H1 (cell line): ENCODE measurements around the gene LAIR2. TPM values are rescaled to one million over a fixed set of nuclear protein-coding genes. Genes with fewer than 3 reads are reported as not detected.

ENCODE experiments used
- CTCF ChIA-PET: fragments of 300-600 bp; sonication (Branson Sonifier 250); formaldehyde crosslinking; loops from one replicate; lab custom pipeline; 2021; ENCODE audit not compliant: partially characterized antibody; lab: Charles Lee
- POLR2A ChIA-PET: fragments of 300-600 bp; sonication (Branson Sonifier 250); formaldehyde crosslinking; loops from one replicate; lab custom pipeline; 2021; ENCODE audit warnings: inconsistent platforms; ENCODE audit not compliant: partially characterized antibody; lab: Charles Lee
- DNase-seq, 2 experiments: peaks; one replicate each; pipeline versions ENCODE4 v3.0.0 to v3.0.0-alpha.2; 2010 to 2022; ENCODE audit warnings: low spot score in 2 of 2, low read depth in 1 of 2, mixed read lengths in 1 of 2
- FAIRE-seq: peaks from 2 replicates; lab custom pipeline; 2011; peaks lifted over from hg19 to GRCh38; lab: Jason Lieb, UNC
- H2AFZ ChIP-seq: 2 replicates; pipeline ENCODE4 v1.8.1; 2012; ENCODE audit warnings: low read length, inconsistent platforms
- H2AK5ac ChIP-seq: 2 replicates; pipeline ENCODE4 v1.6.1; 2013; ENCODE audit warnings: low read depth, low read length
- H2BK120ac ChIP-seq: replicated peaks from 2 replicates; pipeline ENCODE3; 2013; ENCODE audit warnings: low read depth, low read length, inconsistent platforms
- H2BK12ac ChIP-seq: 2 replicates; pipeline ENCODE4 v1.6.1; 2013; ENCODE audit warnings: low read depth, low read length
- H2BK15ac ChIP-seq: 2 replicates; pipeline ENCODE4 v1.6.1; 2013; ENCODE audit warnings: low read length
- H2BK20ac ChIP-seq: 2 replicates; pipeline ENCODE4 v1.6.1; 2013; ENCODE audit warnings: low read length
- H2BK5ac ChIP-seq: 2 replicates; pipeline ENCODE4 v1.6.1; 2013; ENCODE audit warnings: low read depth, low read length
- H3K14ac ChIP-seq: 2 replicates; pipeline ENCODE4 v1.6.1; 2013; ENCODE audit warnings: inconsistent platforms; ENCODE audit not compliant: insufficient read length
- H3K18ac ChIP-seq: 2 replicates; pipeline ENCODE4 v1.6.1; 2013; ENCODE audit warnings: low read length; ENCODE audit errors: extremely low read depth
- H3K23ac ChIP-seq: 2 replicates; pipeline ENCODE4 v1.6.1; 2013; ENCODE audit warnings: inconsistent platforms; ENCODE audit not compliant: insufficient read length
- H3K23me2 ChIP-seq: 2 replicates; pipeline ENCODE4 v1.6.1; 2013; ENCODE audit warnings: low read depth, low read length
- H3K27ac ChIP-seq: 2 replicates; pipeline ENCODE4 v1.6.1; 2011; ENCODE audit warnings: low read depth, low read length, inconsistent platforms
- H3K27me3 ChIP-seq, 4 experiments: replicated peaks in 1 of 4; 1 replicate in 1 of 4; 2 replicates in 3 of 4; pipeline versions ENCODE4 v1.6.1 to v1.8.1; 2011 to 2013; ENCODE audit warnings: low read length in 3 of 4, mild to moderate bottlenecking in 3 of 4, inconsistent platforms in 2 of 4, mixed read lengths in 2 of 4, moderate library complexity in 1 of 4; ENCODE audit not compliant: control insufficient read depth in 3 of 4, insufficient read depth in 3 of 4; ENCODE audit errors: extremely low read depth in 1 of 4
- H3K36me3 ChIP-seq, 4 experiments: 2 replicates each; pipeline versions ENCODE4 v1.6.1 to v1.8.1; 2011 to 2013; ENCODE audit warnings: mild to moderate bottlenecking in 4 of 4, low read length in 3 of 4, moderate library complexity in 2 of 4, control low read depth in 1 of 4, inconsistent platforms in 1 of 4; ENCODE audit not compliant: insufficient read depth in 4 of 4, control insufficient read depth in 2 of 4
- H3K4ac ChIP-seq: replicated peaks from 2 replicates; pipeline ENCODE3; 2013; ENCODE audit warnings: low read length, low read depth, mixed read lengths, inconsistent platforms; ENCODE audit not compliant: insufficient read length
- H3K4me1 ChIP-seq, 4 experiments: replicated peaks in 1 of 4; 1 replicate in 1 of 4; 2 replicates in 3 of 4; pipeline versions ENCODE4 v1.6.1 to v1.8.1; 2011 to 2013; ENCODE audit warnings: low read length in 3 of 4, inconsistent platforms in 2 of 4, mixed read lengths in 1 of 4; ENCODE audit not compliant: insufficient read depth in 4 of 4, control insufficient read depth in 3 of 4
- H3K4me2 ChIP-seq, 2 experiments: 2 replicates each; pipeline versions ENCODE4 v1.6.1 to v1.8.1; 2011 to 2013; ENCODE audit warnings: low read depth in 2 of 2, low read length in 2 of 2, control low read depth in 1 of 2, inconsistent platforms in 1 of 2, mild to moderate bottlenecking in 1 of 2; ENCODE audit not compliant: insufficient read depth in 1 of 2
- H3K4me3 ChIP-seq, 4 experiments: fragments of 200-600, 300-600 bp in 1 of 4; sonication (generic), shearing (Covaris generic), sonication (Bioruptor Twin) in 1 of 4; 2 replicates each; pipeline versions ENCODE4 v1.5.1 to v1.8.1; 2011 to 2016; ENCODE audit warnings: low read length in 4 of 4, low read depth in 3 of 4, control low read depth in 2 of 4, inconsistent platforms in 2 of 4, mild to moderate bottlenecking in 2 of 4, mixed read lengths in 1 of 4, moderate library complexity in 1 of 4; ENCODE audit not compliant: insufficient read depth in 2 of 4; ENCODE audit errors: extremely low read depth in 1 of 4
- H3K56ac ChIP-seq: replicated peaks from 2 replicates; pipeline ENCODE3; 2013; ENCODE audit warnings: low read depth, mild to moderate bottlenecking, mixed read lengths, low read length, inconsistent platforms; ENCODE audit not compliant: insufficient read length
- H3K79me1 ChIP-seq: 2 replicates; pipeline ENCODE4 v1.6.1; 2013; ENCODE audit warnings: low read depth, low read length, control low read depth
- H3K79me2 ChIP-seq, 2 experiments: 2 replicates each; pipeline versions ENCODE4 v1.6.1 to v1.8.1; 2012 to 2013; ENCODE audit warnings: low read length in 2 of 2, mild to moderate bottlenecking in 2 of 2, inconsistent platforms in 1 of 2; ENCODE audit not compliant: insufficient read depth in 2 of 2, control insufficient read depth in 1 of 2
- H3K9ac ChIP-seq, 4 experiments: replicated peaks in 1 of 4; 1 replicate in 1 of 4; 2 replicates in 3 of 4; pipeline versions ENCODE4 v1.6.1 to v1.8.1; 2011 to 2013; ENCODE audit warnings: low read depth in 3 of 4, low read length in 3 of 4, control low read depth in 2 of 4, mild to moderate bottlenecking in 2 of 4, moderate library complexity in 2 of 4, inconsistent platforms in 1 of 4; ENCODE audit errors: extremely low read depth in 1 of 4
- H3K9me3 ChIP-seq, 2 experiments: 2 replicates each; pipeline versions ENCODE4 v1.6.1 to v1.8.1; 2012 to 2013; ENCODE audit warnings: mild to moderate bottlenecking in 2 of 2, moderate library complexity in 2 of 2, control low read depth in 1 of 2, inconsistent platforms in 1 of 2, low read depth in 1 of 2, low read length in 1 of 2, mixed read lengths in 1 of 2; ENCODE audit not compliant: insufficient read depth in 2 of 2
- H4K20me1 ChIP-seq, 2 experiments: replicated peaks in 1 of 2; 2 replicates each; pipeline versions ENCODE3 to v1.8.1; 2011 to 2013; ENCODE audit warnings: inconsistent platforms in 2 of 2, low read length in 2 of 2, mild to moderate bottlenecking in 1 of 2; ENCODE audit not compliant: insufficient read depth in 2 of 2, control insufficient read depth in 1 of 2
- H4K5ac ChIP-seq: 2 replicates; pipeline ENCODE4 v1.6.1; 2013; ENCODE audit warnings: low read length, low read depth, mixed read lengths, inconsistent platforms; ENCODE audit not compliant: insufficient read length
- H4K8ac ChIP-seq: 2 replicates; pipeline ENCODE4 v1.8.0; 2013; ENCODE audit warnings: mild to moderate bottlenecking, moderate library complexity, low read length, inconsistent platforms; ENCODE audit not compliant: insufficient read depth; ENCODE audit errors: extremely low read depth
- H4K91ac ChIP-seq: replicated peaks from 2 replicates; pipeline ENCODE3; 2013; ENCODE audit warnings: low read length, mixed read lengths, inconsistent platforms; ENCODE audit not compliant: insufficient read length
- CEBPB ChIP-seq: IDR thresholded peaks from 2 replicates; pipeline ENCODE4 v1.6.1; 2012; ENCODE audit warnings: low read depth, low read length
- GTF2F1 ChIP-seq: IDR thresholded peaks from 2 replicates; pipeline ENCODE4 v1.6.1; 2012; ENCODE audit warnings: low read depth, low read length, improper control_type of control experiment, borderline replicate concordance
- HDAC6 ChIP-seq: IDR thresholded peaks from one replicate; pipeline ENCODE4 v1.7.1; 2012; ENCODE audit warnings: low read depth, mild to moderate bottlenecking, inconsistent platforms, low read length, moderate library complexity
- JUN ChIP-seq: IDR thresholded peaks from 2 replicates; pipeline ENCODE4 v1.6.1; 2011; ENCODE audit warnings: low read depth, mild to moderate bottlenecking, improper control_type of control experiment, low read length
- KDM4A ChIP-seq: IDR thresholded peaks from one replicate; pipeline ENCODE4 v1.7.1; 2012; ENCODE audit warnings: low read depth, mild to moderate bottlenecking, moderate library complexity, low read length, inconsistent platforms; ENCODE audit not compliant: severe bottlenecking
- KDM5A ChIP-seq: fragments of 200-600 bp; IDR thresholded peaks from 2 replicates; pipeline ENCODE4 v1.7.1; 2012; ENCODE audit warnings: mild to moderate bottlenecking, low read length, inconsistent platforms, mixed read lengths
- PHF8 ChIP-seq: fragments of 200-600 bp; sonication (generic); conservative IDR thresholded peaks from 2 replicates; pipeline ENCODE4 v1.7.1; 2012; ENCODE audit warnings: low read depth, mild to moderate bottlenecking, inconsistent platforms, low read length, moderate library complexity
- SIN3A ChIP-seq, 2 experiments: IDR thresholded peaks in 1 of 2; conservative IDR thresholded peaks in 1 of 2; 2 replicates each; pipeline ENCODE4 v1.6.1; 2011 to 2012; ENCODE audit warnings: low read length in 2 of 2, improper control_type of control experiment in 1 of 2, low read depth in 1 of 2, mild to moderate bottlenecking in 1 of 2
- ZNF274 ChIP-seq: IDR thresholded peaks from 2 replicates; pipeline ENCODE4 v1.7.0; 2012; ENCODE audit warnings: low read length, borderline replicate concordance; ENCODE audit errors: extremely low read depth
- WGBS, 2 experiments: shearing (Covaris generic) in 1 of 2; methylation state at CpG; one replicate each; pipeline versions ENCODE4 v1.1.6 to v1.1.7; 2013 to 2015; ENCODE audit warnings: low lambda C conversion rate in 2 of 2, mixed read lengths in 2 of 2, inconsistent platforms in 1 of 2, low coverage in 1 of 2, missing lambda C conversion rate in 1 of 2; ENCODE audit not compliant: insufficient replicate concordance in 2 of 2, insufficient coverage in 1 of 2, insufficient read length in 1 of 2; ENCODE audit errors: extremely low coverage in 1 of 2, missing lambda C conversion rate in 1 of 2; 5-methylcytosine and 5-hydroxymethylcytosine counted together
- polyA plus RNA-seq, 7 experiments: library from polyadenylated mRNA; depleted of rRNA in 3 of 7; stranded (reverse) in 5 of 7; unstranded in 2 of 7; fragments of >200 nt in 5 of 7; fragments of 200-250 nt in 2 of 7; gene quantifications; 1 replicate in 5 of 7; 2 replicates in 1 of 7; 4 replicates in 1 of 7; pipeline versions ENCODE4 v1.2.1 to v1.2.3, GENCODE V29; 2011 to 2013; ENCODE audit warnings: missing spikeins in 2 of 7, mixed read lengths in 2 of 7
- total RNA-seq: library from RNA; stranded (reverse); fragmentation: NEBNext Ultra II Directional; extraction: Animal tissue kit (Norgen Biotek cat#: 25700); gene quantifications from 2 replicates; pipeline ENCODE4 v1.2.1, GENCODE V29; 2021
- TF ChIP-seq, protein P1 (sequence below): IDR thresholded peaks from 2 replicates; pipeline ENCODE4 v1.6.1; 2011; ENCODE audit warnings: low read length, improper control_type of control experiment

Gene LAIR2
- total and polyA plus RNA-seq, 2 of the 8 experiments (the other 6 are each of a cell fraction or from before 2014, with no cell fraction given): not detected

DNA sequence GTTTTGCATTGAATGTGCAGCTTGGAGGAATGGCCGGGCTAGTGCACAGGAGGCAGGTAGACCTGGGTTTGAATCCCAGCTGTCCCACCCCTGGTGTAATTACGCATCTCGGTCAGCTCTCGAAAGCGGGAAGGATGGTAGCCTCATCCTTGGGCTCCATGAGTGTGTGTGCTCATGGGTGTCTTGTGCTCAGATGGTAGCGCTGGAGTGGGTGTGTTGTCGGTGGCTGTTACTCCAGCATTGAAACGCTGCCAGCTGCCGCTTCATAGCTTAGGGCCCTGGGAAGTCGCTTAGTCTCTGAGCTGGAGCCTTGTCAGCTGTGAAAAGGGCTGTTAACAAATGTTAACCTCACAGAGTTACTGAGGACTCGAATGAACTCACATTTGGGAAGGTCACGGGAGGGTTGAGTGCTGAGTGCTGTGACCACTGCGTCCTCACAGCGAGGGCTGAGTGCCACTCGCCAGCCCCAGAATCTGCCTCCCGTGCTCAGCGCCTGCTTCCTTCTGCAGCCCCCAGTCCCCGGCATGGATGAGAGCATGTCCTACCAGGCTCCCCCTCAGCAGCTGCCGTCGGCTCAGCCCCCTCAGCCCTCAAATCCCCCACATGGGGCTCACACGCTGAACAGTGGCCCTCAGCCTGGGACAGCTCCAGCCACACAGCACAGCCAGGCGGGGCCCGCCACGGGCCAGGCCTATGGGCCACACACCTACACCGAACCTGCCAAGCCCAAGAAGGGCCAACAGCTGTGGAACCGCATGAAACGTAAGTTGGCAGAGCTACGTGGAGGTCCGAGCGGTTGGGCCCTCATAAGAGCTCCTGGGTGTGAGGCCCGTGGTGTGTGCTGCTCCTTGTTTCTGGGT is 48.5 kb upstream of the LAIR2 start:
- Histone ChIP-seq H3K27me3 (no peaks in the 10 kb centered on the region), H2AK5ac (no peak overlapping the region), H3K4me1 (peaks cover 0 to 1% (median 0%) of the 10 kb centered on the region in 4 experiments; a peak in 3 of 7 replicates), H3K4me3 (no peak overlapping the region), H3K9me3 (no peaks in the 10 kb centered on the region), H2BK5ac (no peak overlapping the region), H2BK20ac (no peak overlapping the region), H3K23me2 (no peaks in the 10 kb centered on the region; the same call in 1 of the 2 replicates), H3K79me2 (peaks cover 16 to 40% of the 10 kb centered on the region in 2 experiments), H3K14ac (no peak overlapping the region), H3K56ac (no peak overlapping the region), H4K20me1 (peaks cover 21 to 63% of the 10 kb centered on the region in 2 experiments), H4K91ac (no peak overlapping the region), H2BK120ac (no peak overlapping the region), H3K18ac (no peak overlapping the region), H3K27ac (no peak overlapping the region), H2BK12ac (no peak overlapping the region; the same call in 1 of the 2 replicates), H3K9ac (no peak overlapping the region), H3K4me2 (no peak overlapping the region), H3K79me1 (peaks cover 25% of the 10 kb centered on the region), H2AFZ (no peak overlapping the region), H3K23ac (no peak overlapping the region), H4K8ac (no peak overlapping the region; the same call in 1 of the 2 replicates), H4K5ac (no peak overlapping the region), H3K4ac (no peak overlapping the region), H3K36me3 (peaks cover 52 to 70% (median 69%) of the 10 kb centered on the region in 4 experiments), H2BK15ac (no peak overlapping the region)
- ChIA-PET POLR2A (interaction anchor here (0.7 to 10.3 kb wide), 7 partner anchors 7 to 39 kb away, joined by 3 to 129 read pairs (median 4); partner anchors contain the start of genes LENG9 and TTYH1), CTCF (interaction anchor here (0.6 to 3.7 kb wide), 3 partner anchors 15 to 107 kb away, joined by 3 to 19 read pairs (median 4); no protein-coding TSS in a partner anchor)
- FAIRE-seq (no peak), DNase-seq (no peak)
- 94% methylated on average over 29 of the region's 31 CpGs; no CpG with 5 or more reads in 1 of the 2 experiments for WGBS, 2 experiments
- TF ChIP-seq ZNF274: no peak
- TF ChIP-seq KDM5A: no peak
- TF ChIP-seq, protein P1, sequence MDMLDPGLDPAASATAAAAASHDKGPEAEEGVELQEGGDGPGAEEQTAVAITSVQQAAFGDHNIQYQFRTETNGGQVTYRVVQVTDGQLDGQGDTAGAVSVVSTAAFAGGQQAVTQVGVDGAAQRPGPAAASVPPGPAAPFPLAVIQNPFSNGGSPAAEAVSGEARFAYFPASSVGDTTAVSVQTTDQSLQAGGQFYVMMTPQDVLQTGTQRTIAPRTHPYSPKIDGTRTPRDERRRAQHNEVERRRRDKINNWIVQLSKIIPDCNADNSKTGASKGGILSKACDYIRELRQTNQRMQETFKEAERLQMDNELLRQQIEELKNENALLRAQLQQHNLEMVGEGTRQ: no peak
- TF ChIP-seq JUN: no peak
- TF ChIP-seq HDAC6: no peak
- no peak for TF ChIP-seq CEBPB
- TF ChIP-seq GTF2F1: no peak
- TF ChIP-seq KDM4A: no peak
- no peak for TF ChIP-seq PHF8
- no peak for TF ChIP-seq SIN3A (conservative IDR thresholded peaks at IDR 0.05 in 1 of 2, IDR thresholded peaks at IDR 0.05 in 1 of 2; ENCODE audit: low read depth in 1 of 2, low read length in 2 of 2)
